HG03469 (cell line): ENCODE measurements around the gene KRAS.
"Not testable (repeated sequence)": the region's sequence is repeated elsewhere in the genome, so short reads cannot be mapped to it uniquely, and the experiment has no call there.

Experiments
- ATAC-seq: cut with Tn5 transposase; IDR thresholded peaks from one replicate; pipeline ENCODE4 v1.9.1; 2021; ENCODE audit warnings: mild to moderate bottlenecking, moderate library complexity, moderate number of reproducible peaks; ENCODE audit not compliant: unreplicated experiment

The KRAS gene

GRCh38 chr12:25250744-25251730 is at the start of gene KRAS:
Gene KRAS (minus strand): TSS chr12:25250929.
- peak; percentile 51 for ATAC-seq

- no peak for ATAC-seq
Observed at GRCh38 chr12:25296381-25296780, 45.7 kb upstream of the KRAS start.

GRCh38 chr12:25295361-25295760 is 44.6 kb upstream of the KRAS start:
- no peak for ATAC-seq

GRCh38 chr12:25293653-25294052 is 42.9 kb upstream of the KRAS start:
- no peak for ATAC-seq

- ATAC-seq = not testable (repeated sequence)
Observed at GRCh38 chr12:25292810-25293221, 42.1 kb upstream of the KRAS start.

GRCh38 chr12:25287610-25288009 is 36.9 kb upstream of the KRAS start:
- ATAC-seq = no peak

- no peak for ATAC-seq
Observed at GRCh38 chr12:25286837-25287236, 36.1 kb upstream of the KRAS start.

GRCh38 chr12:25284024-25284423 is 33.3 kb upstream of the KRAS start:
- no peak for ATAC-seq

GRCh38 chr12:25283006-25283405 is 32.3 kb upstream of the KRAS start:
- no peak for ATAC-seq

GRCh38 chr12:25280082-25280481 is 29.4 kb upstream of the KRAS start:
- ATAC-seq = no peak

GRCh38 chr12:25278269-25278668 is 27.5 kb upstream of the KRAS start:
- ATAC-seq = no peak

- ATAC-seq = peak; percentile 41
Observed at GRCh38 chr12:25276199-25276937, 25.6 kb upstream of the KRAS start.

- ATAC-seq = no peak
Observed at GRCh38 chr12:25271486-25272098, 20.9 kb upstream of the KRAS start.

GRCh38 chr12:25269701-25270100 is 19.0 kb upstream of the KRAS start:
- ATAC-seq = peak; percentile 79

GRCh38 chr12:25266497-25266896 is 15.8 kb upstream of the KRAS start:
- ATAC-seq = no peak

GRCh38 chr12:25264862-25265261 is 14.1 kb upstream of the KRAS start:
- ATAC-seq = no peak

GRCh38 chr12:25264114-25264513 is 13.4 kb upstream of the KRAS start:
- no peak for ATAC-seq

GRCh38 chr12:25263594-25263993 is 12.9 kb upstream of the KRAS start:
- no peak for ATAC-seq

- ATAC-seq = no peak
Observed at GRCh38 chr12:25262389-25263074, 11.8 kb upstream of the KRAS start.

GRCh38 chr12:25257590-25258324 is 7.0 kb upstream of the KRAS start:
- ATAC-seq = no peak
